GM13977 (cell line): ENCODE measurements around the gene PRKCA.

Experiments
- DNase-seq: peaks from one replicate; pipeline ENCODE4 v3.0.0; 2012; ENCODE audit warnings: low spot score
- CTCF ChIP-seq: IDR thresholded peaks from 2 replicates; pipeline ENCODE4 v1.5.1; 2012; ENCODE audit warnings: mild to moderate bottlenecking, control low read depth; ENCODE audit not compliant: insufficient read depth; ENCODE audit errors: extremely low read depth, missing control alignments
- in situ Hi-C: fragments of 300-500 bp; cut with MboI; formaldehyde crosslinking; loops from one replicate; pipeline ENCODE4 v1.12.0; 2022; ENCODE audit warnings: low sequenced_read_pairs, low pct_unique_long_range_greater_than_20kb, mixed read lengths, inconsistent platforms; ENCODE audit not compliant: unreplicated experiment

Gene PRKCA

GRCh38 chr17:66491213-66491612 lies 188.8 kb downstream of the PRKCA start:
- DNase-seq = no peak
- in situ Hi-C loops = no loop called here
- no peak for TF ChIP-seq CTCF

GRCh38 chr17:66491665-66492064 lies 189.3 kb downstream of the PRKCA start:
- in situ Hi-C loops = no loop called here
- no peak for TF ChIP-seq CTCF
- DNase-seq = no peak

GRCh38 chr17:66492080-66492479 lies 189.7 kb downstream of the PRKCA start:
- in situ Hi-C loops = no loop called here
- no peak for DNase-seq
- TF ChIP-seq CTCF = no peak

- in situ Hi-C loops = no loop called here
- no peak for DNase-seq
- TF ChIP-seq CTCF = no peak
Observed at GRCh38 chr17:66492561-66493005, 190.2 kb downstream of the PRKCA start.

GRCh38 chr17:66493283-66494019 lies 191.0 kb downstream of the PRKCA start:
- in situ Hi-C loops = no loop called here
- no peak for TF ChIP-seq CTCF
- no peak for DNase-seq

- DNase-seq = no peak
- no peak for TF ChIP-seq CTCF
- in situ Hi-C loops = no loop called here
Observed at GRCh38 chr17:66494023-66494803, 191.8 kb downstream of the PRKCA start.
